H1 (cell line): ENCODE results near the gene USP9Y. TPM values are rescaled to one million over a fixed set of nuclear protein-coding genes. Genes with fewer than 3 reads are reported as not detected.

Source experiments
- CTCF ChIA-PET: fragments of 300-600 bp; sonication (Branson Sonifier 250); formaldehyde crosslinking; loops from one replicate; lab custom pipeline; 2021; ENCODE audit not compliant: partially characterized antibody; lab: Charles Lee
- POLR2A ChIA-PET: fragments of 300-600 bp; sonication (Branson Sonifier 250); formaldehyde crosslinking; loops from one replicate; lab custom pipeline; 2021; ENCODE audit warnings: inconsistent platforms; ENCODE audit not compliant: partially characterized antibody; lab: Charles Lee
- DNase-seq, 2 experiments: peaks; one replicate each; pipeline versions ENCODE4 v3.0.0 to v3.0.0-alpha.2; 2010 to 2022; ENCODE audit warnings: low spot score in 2 of 2, low read depth in 1 of 2, mixed read lengths in 1 of 2
- FAIRE-seq: peaks from 2 replicates; lab custom pipeline; 2011; peaks lifted over from hg19 to GRCh38; lab: Jason Lieb, UNC
- H2AFZ ChIP-seq: 2 replicates; pipeline ENCODE4 v1.8.1; 2012; ENCODE audit warnings: low read length, inconsistent platforms
- H2AK5ac ChIP-seq: 2 replicates; pipeline ENCODE4 v1.6.1; 2013; ENCODE audit warnings: low read depth, low read length
- H2BK120ac ChIP-seq: replicated peaks from 2 replicates; pipeline ENCODE3; 2013; ENCODE audit warnings: low read depth, low read length, inconsistent platforms
- H2BK12ac ChIP-seq: 2 replicates; pipeline ENCODE4 v1.6.1; 2013; ENCODE audit warnings: low read depth, low read length
- H2BK15ac ChIP-seq: 2 replicates; pipeline ENCODE4 v1.6.1; 2013; ENCODE audit warnings: low read length
- H2BK20ac ChIP-seq: 2 replicates; pipeline ENCODE4 v1.6.1; 2013; ENCODE audit warnings: low read length
- H2BK5ac ChIP-seq: 2 replicates; pipeline ENCODE4 v1.6.1; 2013; ENCODE audit warnings: low read depth, low read length
- H3K14ac ChIP-seq: 2 replicates; pipeline ENCODE4 v1.6.1; 2013; ENCODE audit warnings: inconsistent platforms; ENCODE audit not compliant: insufficient read length
- H3K18ac ChIP-seq: 2 replicates; pipeline ENCODE4 v1.6.1; 2013; ENCODE audit warnings: low read length; ENCODE audit errors: extremely low read depth
- H3K23ac ChIP-seq: 2 replicates; pipeline ENCODE4 v1.6.1; 2013; ENCODE audit warnings: inconsistent platforms; ENCODE audit not compliant: insufficient read length
- H3K23me2 ChIP-seq: 2 replicates; pipeline ENCODE4 v1.6.1; 2013; ENCODE audit warnings: low read depth, low read length
- H3K27ac ChIP-seq: 2 replicates; pipeline ENCODE4 v1.6.1; 2011; ENCODE audit warnings: low read depth, low read length, inconsistent platforms
- H3K27me3 ChIP-seq, 4 experiments: replicated peaks in 1 of 4; 1 replicate in 1 of 4; 2 replicates in 3 of 4; pipeline versions ENCODE4 v1.6.1 to v1.8.1; 2011 to 2013; ENCODE audit warnings: low read length in 3 of 4, mild to moderate bottlenecking in 3 of 4, inconsistent platforms in 2 of 4, mixed read lengths in 2 of 4, moderate library complexity in 1 of 4; ENCODE audit not compliant: control insufficient read depth in 3 of 4, insufficient read depth in 3 of 4; ENCODE audit errors: extremely low read depth in 1 of 4
- H3K36me3 ChIP-seq, 4 experiments: 2 replicates each; pipeline versions ENCODE4 v1.6.1 to v1.8.1; 2011 to 2013; ENCODE audit warnings: mild to moderate bottlenecking in 4 of 4, low read length in 3 of 4, moderate library complexity in 2 of 4, control low read depth in 1 of 4, inconsistent platforms in 1 of 4; ENCODE audit not compliant: insufficient read depth in 4 of 4, control insufficient read depth in 2 of 4
- H3K4ac ChIP-seq: replicated peaks from 2 replicates; pipeline ENCODE3; 2013; ENCODE audit warnings: low read length, low read depth, mixed read lengths, inconsistent platforms; ENCODE audit not compliant: insufficient read length
- H3K4me1 ChIP-seq, 4 experiments: replicated peaks in 1 of 4; 1 replicate in 1 of 4; 2 replicates in 3 of 4; pipeline versions ENCODE4 v1.6.1 to v1.8.1; 2011 to 2013; ENCODE audit warnings: low read length in 3 of 4, inconsistent platforms in 2 of 4, mixed read lengths in 1 of 4; ENCODE audit not compliant: insufficient read depth in 4 of 4, control insufficient read depth in 3 of 4
- H3K4me2 ChIP-seq, 2 experiments: 2 replicates each; pipeline versions ENCODE4 v1.6.1 to v1.8.1; 2011 to 2013; ENCODE audit warnings: low read depth in 2 of 2, low read length in 2 of 2, control low read depth in 1 of 2, inconsistent platforms in 1 of 2, mild to moderate bottlenecking in 1 of 2; ENCODE audit not compliant: insufficient read depth in 1 of 2
- H3K4me3 ChIP-seq, 4 experiments: fragments of 200-600, 300-600 bp in 1 of 4; sonication (generic), shearing (Covaris generic), sonication (Bioruptor Twin) in 1 of 4; 2 replicates each; pipeline versions ENCODE4 v1.5.1 to v1.8.1; 2011 to 2016; ENCODE audit warnings: low read length in 4 of 4, low read depth in 3 of 4, control low read depth in 2 of 4, inconsistent platforms in 2 of 4, mild to moderate bottlenecking in 2 of 4, mixed read lengths in 1 of 4, moderate library complexity in 1 of 4; ENCODE audit not compliant: insufficient read depth in 2 of 4; ENCODE audit errors: extremely low read depth in 1 of 4
- H3K56ac ChIP-seq: replicated peaks from 2 replicates; pipeline ENCODE3; 2013; ENCODE audit warnings: low read depth, mild to moderate bottlenecking, mixed read lengths, low read length, inconsistent platforms; ENCODE audit not compliant: insufficient read length
- H3K79me1 ChIP-seq: 2 replicates; pipeline ENCODE4 v1.6.1; 2013; ENCODE audit warnings: low read depth, low read length, control low read depth
- H3K79me2 ChIP-seq, 2 experiments: 2 replicates each; pipeline versions ENCODE4 v1.6.1 to v1.8.1; 2012 to 2013; ENCODE audit warnings: low read length in 2 of 2, mild to moderate bottlenecking in 2 of 2, inconsistent platforms in 1 of 2; ENCODE audit not compliant: insufficient read depth in 2 of 2, control insufficient read depth in 1 of 2
- H3K9ac ChIP-seq, 4 experiments: replicated peaks in 1 of 4; 1 replicate in 1 of 4; 2 replicates in 3 of 4; pipeline versions ENCODE4 v1.6.1 to v1.8.1; 2011 to 2013; ENCODE audit warnings: low read depth in 3 of 4, low read length in 3 of 4, control low read depth in 2 of 4, mild to moderate bottlenecking in 2 of 4, moderate library complexity in 2 of 4, inconsistent platforms in 1 of 4; ENCODE audit errors: extremely low read depth in 1 of 4
- H3K9me3 ChIP-seq, 2 experiments: 2 replicates each; pipeline versions ENCODE4 v1.6.1 to v1.8.1; 2012 to 2013; ENCODE audit warnings: mild to moderate bottlenecking in 2 of 2, moderate library complexity in 2 of 2, control low read depth in 1 of 2, inconsistent platforms in 1 of 2, low read depth in 1 of 2, low read length in 1 of 2, mixed read lengths in 1 of 2; ENCODE audit not compliant: insufficient read depth in 2 of 2
- H4K20me1 ChIP-seq, 2 experiments: replicated peaks in 1 of 2; 2 replicates each; pipeline versions ENCODE3 to v1.8.1; 2011 to 2013; ENCODE audit warnings: inconsistent platforms in 2 of 2, low read length in 2 of 2, mild to moderate bottlenecking in 1 of 2; ENCODE audit not compliant: insufficient read depth in 2 of 2, control insufficient read depth in 1 of 2
- H4K5ac ChIP-seq: 2 replicates; pipeline ENCODE4 v1.6.1; 2013; ENCODE audit warnings: low read length, low read depth, mixed read lengths, inconsistent platforms; ENCODE audit not compliant: insufficient read length
- H4K8ac ChIP-seq: 2 replicates; pipeline ENCODE4 v1.8.0; 2013; ENCODE audit warnings: mild to moderate bottlenecking, moderate library complexity, low read length, inconsistent platforms; ENCODE audit not compliant: insufficient read depth; ENCODE audit errors: extremely low read depth
- H4K91ac ChIP-seq: replicated peaks from 2 replicates; pipeline ENCODE3; 2013; ENCODE audit warnings: low read length, mixed read lengths, inconsistent platforms; ENCODE audit not compliant: insufficient read length
- WGBS, 2 experiments: shearing (Covaris generic) in 1 of 2; methylation state at CpG; one replicate each; pipeline versions ENCODE4 v1.1.6 to v1.1.7; 2013 to 2015; ENCODE audit warnings: low lambda C conversion rate in 2 of 2, mixed read lengths in 2 of 2, inconsistent platforms in 1 of 2, low coverage in 1 of 2, missing lambda C conversion rate in 1 of 2; ENCODE audit not compliant: insufficient replicate concordance in 2 of 2, insufficient coverage in 1 of 2, insufficient read length in 1 of 2; ENCODE audit errors: extremely low coverage in 1 of 2, missing lambda C conversion rate in 1 of 2; 5-methylcytosine and 5-hydroxymethylcytosine counted together
- polyA plus RNA-seq, 7 experiments: library from polyadenylated mRNA; depleted of rRNA in 3 of 7; stranded (reverse) in 5 of 7; unstranded in 2 of 7; fragments of >200 nt in 5 of 7; fragments of 200-250 nt in 2 of 7; gene quantifications; 1 replicate in 5 of 7; 2 replicates in 1 of 7; 4 replicates in 1 of 7; pipeline versions ENCODE4 v1.2.1 to v1.2.3, GENCODE V29; 2011 to 2013; ENCODE audit warnings: missing spikeins in 2 of 7, mixed read lengths in 2 of 7
- total RNA-seq: library from RNA; stranded (reverse); fragmentation: NEBNext Ultra II Directional; extraction: Animal tissue kit (Norgen Biotek cat#: 25700); gene quantifications from 2 replicates; pipeline ENCODE4 v1.2.1, GENCODE V29; 2021
- TF ChIP-seq, protein P1 (sequence below), 3 experiments: IDR thresholded peaks; 1 replicate in 2 of 3; 2 replicates in 1 of 3; pipeline versions ENCODE4 v1.5.1 to v1.6.1; 2011; ENCODE audit warnings: low read length in 3 of 3, mild to moderate bottlenecking in 3 of 3, inconsistent platforms in 2 of 3, low read depth in 1 of 3, moderate library complexity in 1 of 3; ENCODE audit not compliant: insufficient read depth in 1 of 3; ENCODE audit errors: control extremely low read depth in 1 of 3
- TF ChIP-seq, protein P2 (sequence below): IDR thresholded peaks from 2 replicates; pipeline ENCODE4 v1.6.1; 2012; ENCODE audit warnings: inconsistent platforms

USP9Y gene
- total and polyA plus RNA-seq, 2 of the 8 experiments (the other 6 are each of a cell fraction or from before 2014, with no cell fraction given): 28.3 to 34.1 TPM

DNA sequence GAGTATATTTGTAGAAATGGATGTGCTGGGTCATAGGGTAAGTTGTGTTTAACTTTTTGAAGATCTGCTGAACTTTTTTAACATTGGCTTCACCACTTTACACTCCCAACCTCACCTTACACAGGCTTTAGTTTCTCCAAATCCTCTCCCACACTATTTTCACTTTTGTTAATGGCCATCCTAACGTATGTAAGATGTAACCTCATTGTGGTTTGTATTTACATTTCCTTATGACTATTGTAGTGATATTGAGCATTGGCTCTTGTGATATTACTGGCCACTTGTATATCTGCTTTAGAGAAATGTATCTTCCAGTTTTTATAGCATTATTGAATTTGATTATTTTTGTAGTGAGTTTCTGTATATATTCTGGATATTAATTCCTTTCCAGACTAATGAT, 93.0 kb downstream of the USP9Y start:
- H2BK120ac ChIP-seq: no peak overlapping the region
- no peak overlapping the region for H2BK5ac ChIP-seq
- CTCF ChIA-PET: no interaction called here
- H3K79me1 ChIP-seq: no peaks in the 10 kb centered on the region
- H4K8ac ChIP-seq: no peak overlapping the region
- no peak overlapping the region for H3K4me2 ChIP-seq
- FAIRE-seq (no peak), DNase-seq (no peak)
- H3K4me3 ChIP-seq: no peak overlapping the region
- H3K9ac ChIP-seq: no peak overlapping the region
- H3K18ac ChIP-seq: no peak overlapping the region
- peaks cover 0 to 28% (median 7%) of the 10 kb centered on the region in 4 experiments; a peak in 3 of 8 replicates for H3K36me3 ChIP-seq
- no peaks in the 10 kb centered on the region; the same call in 1 of the 2 replicates for H3K23me2 ChIP-seq
- no peaks in the 10 kb centered on the region for H4K20me1 ChIP-seq
- no peaks in the 10 kb centered on the region for H3K4me1 ChIP-seq
- no peaks in the 10 kb centered on the region for H3K9me3 ChIP-seq
- no peak overlapping the region for H2BK15ac ChIP-seq
- H4K5ac ChIP-seq: no peak overlapping the region
- H3K23ac ChIP-seq: no peak overlapping the region
- H2AK5ac ChIP-seq: no peak overlapping the region
- POLR2A ChIA-PET: no interaction called here
- H2BK12ac ChIP-seq: no peak overlapping the region
- no peak overlapping the region for H4K91ac ChIP-seq
- H2AFZ ChIP-seq: no peak overlapping the region
- no peak overlapping the region for H3K14ac ChIP-seq
- no peaks in the 10 kb centered on the region for H3K27me3 ChIP-seq
- no peaks in the 10 kb centered on the region for H3K79me2 ChIP-seq
- no peak overlapping the region for H3K4ac ChIP-seq
- H3K56ac ChIP-seq: no peak overlapping the region
- H2BK20ac ChIP-seq: no peak overlapping the region
- H3K27ac ChIP-seq: no peak overlapping the region
- WGBS, 2 experiments: 100% methylated on average over 1 of the region's 1 CpG; no CpG with 5 or more reads in 1 of the 2 experiments
- TF ChIP-seq, protein P1, sequence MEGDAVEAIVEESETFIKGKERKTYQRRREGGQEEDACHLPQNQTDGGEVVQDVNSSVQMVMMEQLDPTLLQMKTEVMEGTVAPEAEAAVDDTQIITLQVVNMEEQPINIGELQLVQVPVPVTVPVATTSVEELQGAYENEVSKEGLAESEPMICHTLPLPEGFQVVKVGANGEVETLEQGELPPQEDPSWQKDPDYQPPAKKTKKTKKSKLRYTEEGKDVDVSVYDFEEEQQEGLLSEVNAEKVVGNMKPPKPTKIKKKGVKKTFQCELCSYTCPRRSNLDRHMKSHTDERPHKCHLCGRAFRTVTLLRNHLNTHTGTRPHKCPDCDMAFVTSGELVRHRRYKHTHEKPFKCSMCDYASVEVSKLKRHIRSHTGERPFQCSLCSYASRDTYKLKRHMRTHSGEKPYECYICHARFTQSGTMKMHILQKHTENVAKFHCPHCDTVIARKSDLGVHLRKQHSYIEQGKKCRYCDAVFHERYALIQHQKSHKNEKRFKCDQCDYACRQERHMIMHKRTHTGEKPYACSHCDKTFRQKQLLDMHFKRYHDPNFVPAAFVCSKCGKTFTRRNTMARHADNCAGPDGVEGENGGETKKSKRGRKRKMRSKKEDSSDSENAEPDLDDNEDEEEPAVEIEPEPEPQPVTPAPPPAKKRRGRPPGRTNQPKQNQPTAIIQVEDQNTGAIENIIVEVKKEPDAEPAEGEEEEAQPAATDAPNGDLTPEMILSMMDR (IDR thresholded peaks at IDR 0.05; ENCODE audit: control extremely low read depth in 1 of 3, insufficient read depth in 1 of 3, low read depth in 1 of 3, low read length in 3 of 3): no peak
- TF ChIP-seq, protein P2, sequence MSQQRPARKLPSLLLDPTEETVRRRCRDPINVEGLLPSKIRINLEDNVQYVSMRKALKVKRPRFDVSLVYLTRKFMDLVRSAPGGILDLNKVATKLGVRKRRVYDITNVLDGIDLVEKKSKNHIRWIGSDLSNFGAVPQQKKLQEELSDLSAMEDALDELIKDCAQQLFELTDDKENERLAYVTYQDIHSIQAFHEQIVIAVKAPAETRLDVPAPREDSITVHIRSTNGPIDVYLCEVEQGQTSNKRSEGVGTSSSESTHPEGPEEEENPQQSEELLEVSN: no peak
